Renal cortical epithelial cell (primary cell): ENCODE data around the gene OXCT1. TPM values are rescaled to one million over a fixed set of nuclear protein-coding genes. Genes with fewer than 3 reads are reported as not detected.

Experiments used
- DNase-seq: peaks from one replicate; pipeline ENCODE4 v3.0.0-alpha.2; 2011; ENCODE audit warnings: low read depth
- total RNA-seq: library from RNA; depleted of rRNA; stranded (reverse); fragments of >200 nt; gene quantifications from 2 replicates; pipeline ENCODE4 v1.2.3, GENCODE V29; 2014

The OXCT1 gene
- total RNA-seq = 20.5 and 23.5 TPM in 2 replicates

DNA sequence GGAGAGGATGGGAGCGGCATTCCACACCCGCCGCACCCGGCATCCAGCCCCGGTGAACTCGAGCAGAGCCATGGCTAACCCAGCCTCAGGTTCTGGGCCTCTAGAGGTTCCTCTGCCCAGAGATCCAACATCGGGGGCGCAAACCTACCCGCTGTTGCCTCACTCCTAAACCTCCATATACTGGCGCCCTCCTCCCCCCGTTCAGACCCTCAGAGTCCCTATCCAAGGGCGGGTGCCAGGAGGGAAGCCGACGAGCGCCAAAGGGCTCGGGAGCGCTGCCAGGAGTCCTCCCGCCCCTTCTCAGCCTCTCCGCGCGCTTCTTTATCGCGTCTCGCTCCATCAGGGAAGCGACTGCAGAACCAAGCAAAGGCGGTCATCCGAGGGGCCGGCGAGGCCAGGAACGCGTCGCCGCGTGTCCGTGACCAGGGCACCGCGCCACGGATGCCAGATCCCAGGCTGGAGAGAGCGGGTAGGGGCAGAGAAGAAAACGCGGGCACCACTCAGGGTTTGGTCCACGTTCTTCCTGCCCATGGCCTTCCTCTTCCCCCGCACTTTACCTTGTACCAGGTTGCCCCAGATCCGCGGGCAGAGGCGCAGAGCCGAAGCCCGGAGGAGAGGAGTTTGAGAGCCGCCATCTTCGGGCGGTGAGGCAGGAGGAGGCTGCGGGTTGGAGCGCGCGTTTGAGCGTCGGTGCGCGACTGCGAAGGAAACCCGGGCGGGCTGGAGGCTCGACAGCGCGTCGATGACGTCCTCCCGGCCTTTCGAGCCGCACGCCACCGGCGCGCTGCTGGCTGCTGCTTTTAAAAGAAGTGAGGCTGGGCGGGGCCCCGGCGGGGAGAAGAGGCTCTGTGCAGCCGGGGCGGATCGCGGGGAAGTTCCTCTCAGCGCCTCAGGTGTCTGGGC lies at the start of gene OXCT1:
Gene OXCT1 (minus strand): TSS at position 702 of the 903 bp plus-strand sequence. CDS start 67 bp downstream, at position 635.
- DNase-seq = peak; percentile 29

DNA sequence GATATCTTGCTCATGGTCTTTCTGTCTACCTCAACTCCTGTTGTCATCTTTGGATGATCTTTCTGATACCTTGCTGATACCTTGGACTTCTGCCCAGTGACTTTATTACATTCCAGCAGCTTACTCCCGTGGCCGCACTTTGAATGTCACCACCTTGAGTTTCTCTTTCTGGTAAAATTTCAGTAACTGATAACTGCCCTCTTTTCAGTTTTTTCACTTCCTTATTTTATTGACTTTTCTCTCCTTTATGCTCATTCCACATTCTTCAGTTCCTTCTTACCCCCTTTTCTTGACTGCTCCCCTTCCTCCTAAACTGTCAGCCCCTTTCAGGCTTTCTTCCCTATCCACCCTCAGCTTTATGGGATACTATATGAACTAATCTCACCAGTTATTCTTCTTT lies 47.9 kb upstream of the OXCT1 start:
- no peak for DNase-seq

DNA sequence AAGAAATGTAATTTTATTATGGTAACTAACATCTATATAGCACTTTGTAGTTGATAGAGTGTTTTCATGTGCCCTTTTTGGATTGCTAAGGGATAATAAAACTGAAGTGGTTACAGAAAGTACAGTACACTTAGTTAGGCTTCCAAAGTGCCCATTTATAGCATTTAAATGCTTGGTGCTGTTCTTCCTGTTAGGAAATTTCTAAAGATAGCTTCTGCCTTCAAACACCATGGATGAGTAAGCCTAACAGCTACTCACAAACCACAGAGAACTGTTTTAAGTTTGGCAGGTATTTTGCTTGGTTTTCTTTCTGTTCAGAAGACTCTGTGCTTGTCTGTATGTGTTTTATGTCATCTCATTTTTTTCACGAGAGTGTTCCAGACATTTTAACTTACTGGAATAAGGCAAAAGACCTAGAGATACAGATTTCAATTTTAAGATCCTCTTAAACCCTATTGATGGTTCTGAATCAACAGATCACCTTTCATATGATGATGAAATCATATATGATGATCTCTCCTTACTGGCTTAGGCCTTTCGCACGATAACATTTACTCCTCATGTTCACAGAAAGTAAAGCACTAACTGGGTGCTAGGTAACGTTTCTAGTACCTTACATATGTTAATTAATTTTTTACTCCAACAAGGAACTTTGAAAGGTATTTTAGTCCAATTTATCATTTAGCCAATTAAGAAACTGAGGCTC lies 38.3 kb upstream of the OXCT1 start:
- DNase-seq = peak; percentile 75

DNA sequence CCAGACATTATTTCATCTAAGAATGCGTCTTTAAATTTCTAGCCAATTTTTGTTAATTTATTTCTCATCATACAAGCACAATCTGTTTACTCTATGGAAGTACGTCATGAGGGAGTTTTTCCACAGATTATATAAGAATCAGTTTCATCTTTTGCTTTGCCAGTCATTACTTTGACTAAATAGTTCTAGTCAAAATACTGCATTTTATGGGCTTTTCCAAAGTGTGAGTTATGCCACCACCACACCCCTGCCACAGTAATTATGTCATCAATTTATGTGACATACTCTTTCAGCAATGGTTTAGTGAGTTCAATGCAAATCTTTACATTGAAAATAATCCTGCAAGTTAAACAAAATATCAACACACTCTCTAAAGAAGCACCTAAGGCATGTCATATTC lies 35.9 kb upstream of the OXCT1 start:
- DNase-seq = no peak

DNA sequence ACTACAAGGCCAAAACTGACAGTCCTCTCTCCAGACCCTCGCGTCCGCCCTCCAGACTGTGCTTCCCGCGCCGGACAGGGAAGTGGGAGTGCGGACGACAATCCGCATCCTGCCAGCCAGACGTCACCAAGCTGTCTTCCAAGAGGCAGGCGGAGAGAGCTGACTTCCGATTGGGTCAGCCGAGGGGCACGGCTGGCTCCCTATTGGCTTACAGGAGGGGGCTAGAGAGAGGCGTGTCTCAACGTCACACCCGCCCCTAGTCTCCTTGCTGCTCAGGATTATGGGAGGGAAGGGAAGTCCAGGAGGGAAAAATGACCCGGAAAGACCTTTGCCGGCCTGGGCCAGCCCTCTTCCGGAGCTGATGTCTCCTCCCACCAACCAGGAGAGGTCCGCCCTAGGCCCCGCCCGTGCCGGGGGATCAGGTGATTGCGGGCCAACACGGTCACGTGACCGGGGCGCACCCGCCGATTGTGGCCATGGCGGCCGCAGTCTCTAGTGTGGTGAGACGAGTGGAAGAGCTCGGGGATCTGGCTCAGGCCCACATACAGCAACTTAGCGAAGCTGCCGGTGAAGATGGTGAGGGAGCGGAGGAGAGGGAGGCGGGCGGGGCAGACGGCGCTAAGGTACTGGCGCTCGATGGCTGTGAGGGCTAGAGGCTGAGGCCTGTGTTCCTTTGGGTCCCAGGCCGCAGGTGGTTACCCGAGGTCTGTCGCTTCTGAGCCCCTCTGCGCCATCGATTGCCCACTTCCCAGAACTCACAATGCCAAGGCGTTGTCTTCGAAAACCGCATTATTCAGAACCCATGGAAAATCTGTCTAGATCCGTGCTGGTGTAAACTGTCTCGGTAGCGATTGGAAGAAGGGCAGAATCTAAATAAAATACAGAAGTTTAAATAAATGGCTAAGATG lies 33.9 kb upstream of the OXCT1 start, which contains the start of gene RIMOC1:
Gene RIMOC1 (plus strand): TSS at position 453 of the 908 bp plus-strand sequence. CDS start 24 bp downstream, at position 477.
- DNase-seq = peak; percentile 99

DNA sequence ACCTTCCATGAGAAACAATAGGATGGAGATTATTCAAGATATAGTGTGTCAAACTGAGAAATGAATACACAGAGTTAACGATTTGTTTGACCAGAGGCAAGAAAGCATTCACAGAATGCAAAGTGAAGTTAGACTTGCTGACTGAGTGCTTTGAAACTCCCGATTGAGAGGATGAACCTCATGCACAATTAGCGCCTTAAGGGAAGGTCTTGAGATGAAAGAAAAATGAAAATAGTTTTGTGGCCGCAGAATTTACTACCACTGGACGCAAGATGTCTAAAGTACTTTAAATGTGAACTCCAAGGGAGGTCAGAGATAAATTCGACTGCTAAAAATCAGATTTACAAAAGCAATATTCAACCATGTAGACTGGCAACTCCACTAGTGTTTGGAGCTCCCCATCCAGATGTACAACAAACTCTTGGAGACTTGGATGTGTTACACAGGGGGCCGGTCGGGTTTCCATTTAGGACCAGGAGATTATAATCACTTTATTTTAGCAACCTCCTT lies 33.2 kb upstream of the OXCT1 start:
- DNase-seq = no peak

DNA sequence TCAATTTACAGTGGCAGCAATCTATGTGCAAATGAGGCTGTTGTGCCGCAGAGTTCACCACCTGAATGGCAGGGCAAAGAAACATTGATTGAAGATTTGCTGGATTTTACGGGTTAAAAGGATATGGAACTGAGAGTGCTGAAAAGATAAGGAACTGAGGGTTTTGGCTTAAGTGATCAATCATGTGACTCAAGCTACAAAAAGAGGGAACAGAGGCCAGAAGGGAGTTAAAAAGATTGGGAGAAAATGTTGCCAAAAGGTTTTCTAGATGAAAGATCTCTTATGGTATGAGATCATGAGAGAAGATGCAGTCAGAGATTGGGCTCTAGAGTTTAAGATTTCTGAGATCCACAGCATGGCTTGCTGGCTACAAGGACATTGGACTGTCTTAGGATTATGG lies 26.0 kb upstream of the OXCT1 start:
- no peak for DNase-seq

DNA sequence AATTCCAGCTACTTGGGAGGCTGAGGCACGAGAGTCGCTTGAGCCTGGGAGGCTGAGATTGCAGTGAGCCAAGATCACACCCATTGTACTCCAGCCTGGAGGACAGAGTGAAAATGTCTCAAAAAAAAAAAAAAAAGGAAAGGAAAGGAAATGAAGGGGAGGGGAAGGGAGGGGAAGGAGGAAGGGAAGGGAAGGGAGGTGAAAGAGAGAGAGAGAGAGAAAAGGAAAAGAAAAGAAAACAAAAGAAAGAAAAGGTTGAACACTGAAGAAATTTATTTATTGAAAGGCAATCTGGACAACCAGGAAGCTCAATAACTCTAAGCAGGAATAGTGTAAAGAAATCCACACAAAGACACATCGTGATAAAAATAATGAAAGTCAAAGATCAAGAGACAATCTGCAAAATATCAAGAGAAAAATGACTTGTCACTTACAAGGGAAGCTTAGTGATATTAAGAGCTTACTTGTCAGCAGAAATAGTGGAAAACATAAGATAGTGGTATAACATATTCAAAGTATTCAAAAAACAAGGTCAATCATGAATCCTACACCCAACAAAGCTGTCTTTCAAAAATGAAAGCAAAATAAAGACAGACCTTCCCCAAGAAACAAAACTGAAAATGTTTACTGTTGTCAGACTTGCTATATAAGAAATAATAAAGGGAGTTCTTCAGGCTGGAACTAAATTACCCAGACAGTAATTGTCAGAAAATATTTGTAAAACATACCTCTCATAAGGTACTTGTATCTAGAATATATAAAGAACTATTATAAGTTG lies 23.0 kb upstream of the OXCT1 start:
- no peak for DNase-seq

DNA sequence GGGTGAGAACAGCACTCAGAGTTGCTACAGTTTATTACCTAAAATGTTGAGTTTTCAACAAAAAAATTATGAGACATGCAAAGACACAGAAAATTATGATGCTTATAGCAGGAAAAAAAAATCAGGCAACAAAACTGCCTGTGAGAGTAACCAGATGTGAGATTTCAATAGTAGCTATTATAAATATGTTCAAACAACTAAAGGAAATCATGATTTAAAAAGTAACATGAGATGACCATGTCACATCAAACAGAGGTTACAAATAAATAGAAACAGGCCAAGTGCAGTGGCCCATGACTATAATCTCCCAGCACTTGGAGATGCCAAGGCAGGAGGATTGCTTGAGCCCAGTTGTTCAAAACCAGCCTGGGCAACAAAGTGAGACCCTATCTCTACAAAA lies 21.8 kb upstream of the OXCT1 start:
- no peak for DNase-seq

DNA sequence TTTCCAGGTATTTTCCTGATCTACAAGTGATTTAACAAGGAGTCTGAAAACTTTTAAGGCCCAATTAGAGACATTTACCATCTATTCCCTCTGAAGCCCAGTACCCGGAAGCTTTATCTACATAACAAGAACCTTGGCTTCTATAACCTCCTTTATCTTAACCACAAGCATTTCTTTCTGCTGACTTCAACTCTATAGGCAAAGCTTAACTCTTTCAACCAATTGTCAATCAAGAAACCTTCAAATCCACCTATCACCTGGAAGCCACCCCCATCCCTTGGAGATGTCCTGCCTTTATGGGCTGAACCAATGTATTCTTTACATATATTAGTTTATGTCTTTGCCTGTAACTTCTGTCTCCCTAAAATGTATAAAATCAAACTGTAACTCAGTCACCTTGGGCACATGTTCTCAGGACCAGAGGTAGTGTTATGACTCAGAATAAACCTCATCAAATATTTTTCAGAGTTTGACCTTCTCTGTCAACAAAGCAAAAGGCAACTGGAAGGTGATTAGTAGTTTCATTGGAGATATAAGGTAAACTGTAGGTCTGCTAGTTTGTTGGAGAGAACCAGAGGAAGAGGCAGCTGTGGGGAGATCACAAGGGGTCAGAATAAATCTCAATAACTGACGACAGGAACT lies 21.0 kb upstream of the OXCT1 start:
- no peak for DNase-seq

DNA sequence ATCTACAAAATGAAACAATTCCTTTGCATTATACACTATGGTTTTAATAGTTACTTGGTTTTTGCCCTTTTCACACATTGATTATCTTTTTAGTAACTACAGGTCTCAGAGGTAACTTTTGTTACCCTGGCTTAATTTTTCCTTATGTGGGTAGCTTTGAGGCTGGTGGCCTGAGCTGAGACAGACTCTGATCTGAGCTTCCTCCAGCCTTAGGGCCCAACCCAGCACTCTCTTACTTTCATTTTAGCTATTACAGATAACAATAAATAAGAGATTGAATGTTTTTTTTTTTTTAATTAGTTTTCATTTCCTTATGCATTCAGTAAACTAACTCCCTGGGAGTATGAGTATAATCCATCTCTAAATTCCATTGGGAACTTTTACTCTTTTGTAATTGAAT lies 15.1 kb upstream of the OXCT1 start:
- no peak for DNase-seq

DNA sequence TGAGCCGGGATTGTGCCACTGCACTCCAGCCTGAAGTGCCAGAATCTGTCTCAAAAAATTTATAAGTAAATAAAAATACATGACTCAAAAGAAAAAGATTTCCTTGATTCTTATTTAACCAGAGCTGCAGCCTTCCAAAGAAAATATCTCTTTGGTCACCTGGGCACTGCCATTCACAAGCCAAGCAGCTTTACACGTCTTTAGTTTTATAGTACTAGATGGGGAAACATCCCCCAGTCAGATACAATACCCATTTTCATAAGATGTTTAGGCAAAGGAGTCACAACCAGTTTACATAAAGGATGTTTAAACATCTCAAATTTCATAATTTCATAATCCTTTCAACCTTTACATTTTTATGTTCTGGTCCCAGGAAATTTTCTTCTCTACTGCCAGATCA lies 13.7 kb upstream of the OXCT1 start:
- DNase-seq = no peak

DNA sequence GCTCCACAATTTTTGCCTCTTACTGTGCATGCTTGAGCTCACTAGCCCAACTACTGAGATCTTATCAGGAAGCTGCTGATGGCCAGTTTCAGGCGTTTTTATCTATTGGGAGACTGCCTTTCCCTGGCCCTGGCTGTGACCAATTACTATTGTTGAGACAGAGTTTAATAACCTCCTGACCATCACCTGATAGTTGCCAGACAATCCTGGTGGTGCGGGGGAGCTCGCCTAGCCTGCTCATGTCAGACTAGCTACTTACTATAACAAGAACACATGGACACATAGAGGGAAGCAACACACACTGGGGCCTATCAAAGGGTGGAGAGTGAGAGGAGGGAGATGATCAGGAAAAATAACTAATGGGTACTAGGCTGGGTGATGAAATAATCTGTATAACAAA lies 13.0 kb upstream of the OXCT1 start:
- no peak for DNase-seq

DNA sequence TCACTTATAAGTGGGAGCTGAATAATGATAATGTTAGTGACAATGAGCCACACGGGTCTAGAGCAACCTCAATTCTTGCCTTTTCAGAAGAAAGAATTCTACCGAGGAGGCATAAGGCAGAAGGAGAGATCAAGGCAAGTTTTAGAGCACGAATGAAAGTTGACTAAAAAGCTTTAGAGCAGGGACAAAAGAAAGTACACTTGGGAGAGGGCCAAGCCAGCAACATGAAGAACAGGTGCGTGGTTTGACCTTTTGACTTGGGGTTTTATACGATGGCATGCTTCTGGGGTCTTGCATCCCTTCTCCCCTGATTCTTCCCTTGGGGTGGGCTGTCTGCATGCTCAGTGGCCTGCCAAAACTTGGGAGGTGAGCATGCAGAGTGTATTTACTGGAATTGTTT lies 12.5 kb upstream of the OXCT1 start:
- no peak for DNase-seq

DNA sequence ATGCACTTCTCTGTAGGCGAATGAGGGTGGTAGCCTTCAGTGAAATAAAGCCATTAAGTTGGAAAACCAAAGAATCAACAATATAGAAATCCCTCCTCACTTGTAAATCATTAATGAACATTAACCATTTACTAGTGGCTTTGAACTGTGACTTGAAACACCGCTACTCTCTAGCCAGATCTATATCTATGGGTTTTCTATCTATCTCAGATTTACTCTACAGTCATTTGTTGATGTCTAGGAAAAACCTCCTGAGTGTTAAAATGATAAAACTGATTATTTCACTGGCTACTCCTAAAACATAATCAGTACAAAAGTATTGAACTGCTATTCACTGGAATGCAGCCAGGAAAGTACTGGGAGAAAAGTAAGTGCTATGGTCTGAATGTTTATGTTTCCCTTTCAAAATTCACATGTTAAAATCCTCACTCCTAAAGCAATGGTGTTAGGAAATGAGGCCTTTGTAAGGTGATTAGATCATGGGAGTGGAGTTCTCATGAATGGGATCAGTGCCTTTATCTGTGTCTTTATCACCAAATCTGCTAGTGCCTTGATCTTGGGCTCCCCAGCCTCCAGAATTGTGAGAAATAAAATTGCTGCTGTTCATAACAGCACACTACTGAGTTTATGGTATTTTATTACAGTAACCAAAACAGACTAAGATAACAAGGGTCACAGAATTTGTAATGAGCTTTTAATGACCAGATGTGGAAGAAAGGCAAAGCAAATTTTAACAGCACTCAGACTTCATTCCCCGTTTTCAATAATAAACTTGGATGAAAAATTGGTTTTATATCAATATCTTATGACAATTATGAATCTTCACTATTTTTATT lies 8.6 kb upstream of the OXCT1 start:
- DNase-seq = peak; percentile 59

DNA sequence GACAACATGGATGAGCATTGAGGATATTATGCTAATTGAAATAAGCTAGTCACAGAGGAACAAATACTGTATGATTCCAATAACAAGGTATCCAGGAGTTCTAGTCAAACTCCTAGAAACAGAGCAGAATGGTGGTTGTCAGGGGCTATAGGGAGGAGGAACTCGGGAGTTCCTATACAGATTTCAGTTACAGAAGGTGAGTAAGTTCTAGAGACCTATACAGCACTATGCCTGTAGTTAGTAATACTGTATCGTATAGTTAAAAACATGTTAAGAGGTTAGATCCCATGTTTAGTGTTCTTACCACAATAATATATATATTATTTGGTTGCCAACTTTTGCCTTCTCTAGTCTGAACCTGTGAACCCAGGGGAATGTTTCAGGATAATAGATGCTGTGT lies 7.9 kb upstream of the OXCT1 start:
- DNase-seq = no peak

DNA sequence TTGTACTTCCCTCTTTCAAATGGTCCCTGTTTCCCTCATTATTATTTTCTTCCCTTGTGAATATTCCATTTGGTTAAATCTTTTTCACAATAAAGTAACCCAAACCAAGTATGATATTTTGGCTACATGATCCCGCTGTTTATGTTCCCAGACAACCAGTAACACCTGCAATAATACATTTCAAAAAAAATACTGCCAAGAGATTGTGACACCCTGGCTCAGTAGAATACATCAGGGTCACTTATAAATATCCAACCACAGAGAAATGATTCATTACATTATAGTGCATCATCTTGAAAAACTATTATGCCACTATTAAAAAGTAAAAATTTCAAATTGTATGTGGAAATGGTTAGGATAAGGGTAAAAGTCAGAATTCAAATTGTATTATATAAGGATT lies 7.2 kb upstream of the OXCT1 start:
- no peak for DNase-seq

DNA sequence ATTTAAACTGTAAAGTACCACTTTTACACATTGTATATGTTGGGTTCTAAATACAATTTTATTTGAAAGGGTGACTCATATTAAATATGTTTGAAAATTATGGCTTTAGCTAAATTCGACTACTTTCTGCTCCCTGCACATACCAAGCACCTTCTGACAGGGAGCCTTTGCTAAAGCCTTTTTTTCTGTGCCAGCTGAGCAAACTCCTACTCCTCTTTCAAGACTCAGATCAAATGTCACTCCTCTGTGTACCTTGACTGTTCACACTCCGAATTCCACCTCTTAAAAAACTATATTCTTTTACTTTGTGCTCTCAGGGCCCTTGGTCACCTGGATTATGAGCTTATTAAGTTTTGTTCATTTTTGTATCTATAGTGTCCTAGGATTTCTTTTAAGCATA lies 6.5 kb upstream of the OXCT1 start:
- no peak for DNase-seq

DNA sequence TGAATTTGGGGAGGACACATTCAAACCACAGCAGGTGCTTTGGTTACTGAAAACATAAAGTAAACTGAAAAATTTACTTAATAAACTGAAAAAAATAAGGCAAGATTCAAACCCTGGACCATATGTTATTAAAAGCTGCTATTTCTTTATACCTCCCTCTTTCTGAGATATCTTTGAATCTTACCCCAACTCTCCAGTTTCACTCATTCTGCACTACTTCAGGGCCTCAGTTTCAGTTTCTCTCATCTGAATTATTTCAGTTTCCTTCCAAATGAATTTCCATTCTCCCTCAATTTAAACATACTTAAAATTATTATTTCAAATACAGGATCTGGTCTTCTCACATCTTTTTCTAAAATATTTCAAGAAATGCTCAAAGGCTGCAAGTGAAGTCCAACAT lies 4.9 kb upstream of the OXCT1 start:
- DNase-seq = no peak
